ENCODE results near the gene GGTA1.

- TF ChIP-seq CTCF (conservative IDR thresholded peaks at IDR 0.05; ENCODE audit: low read length) (no peak), EZH2phosphoT487 (IDR thresholded peaks at IDR 0.05; ENCODE audit: borderline replicate concordance) (no peak)
Measured at GRCh38 chr9:121518634-121519033, 19.0 kb upstream of the GGTA1 start.

All from Loucy (cell line).